Femur (tissue), 1 donor: ENCODE data around the gene SOX4.

Source experiments
- DNase-seq: peaks from one replicate; pipeline ENCODE4 v3.0.0-alpha.2; 2017

SOX4 gene

GRCh38 chr6:21615504-21615903, 22.0 kb downstream of the SOX4 start:
- DNase-seq = no peak

- no peak for DNase-seq
Observed at GRCh38 chr6:21616005-21616404, 22.5 kb downstream of the SOX4 start.

- DNase-seq = no peak
Observed at GRCh38 chr6:21625642-21626041, 32.1 kb downstream of the SOX4 start.

- no peak for DNase-seq
Observed at GRCh38 chr6:21626756-21627155, 33.2 kb downstream of the SOX4 start.

- no peak for DNase-seq
Observed at GRCh38 chr6:21628160-21628559, 34.6 kb downstream of the SOX4 start.

- DNase-seq = no peak
Observed at GRCh38 chr6:21633511-21634109, 40.1 kb downstream of the SOX4 start.

GRCh38 chr6:21634582-21634981, 41.0 kb downstream of the SOX4 start:
- no peak for DNase-seq

GRCh38 chr6:21636876-21637275, 43.3 kb downstream of the SOX4 start:
- no peak for DNase-seq

- no peak for DNase-seq
Observed at GRCh38 chr6:21639316-21639715, 45.8 kb downstream of the SOX4 start.
